Neutrophil (primary cell): ENCODE results near the gene FKBP5.

Experiments used
- H3K27ac ChIP-seq: fragments of 200-600 bp; sonication (generic); 2 replicates; pipeline ENCODE4 v1.5.1; 2016; ENCODE audit warnings: mild to moderate bottlenecking, moderate library complexity
- H3K27me3 ChIP-seq: fragments of 200-600 bp; sonication (generic); 2 replicates; pipeline ENCODE4 v1.6.0; 2016; ENCODE audit warnings: mild to moderate bottlenecking
- H3K36me3 ChIP-seq: fragments of 200-600 bp; sonication (generic); 2 replicates; pipeline ENCODE4 v1.5.1; 2017
- H3K4me1 ChIP-seq, 2 experiments: fragments of 200-600 bp in 1 of 2; sonication (generic) in 1 of 2; 1 replicate in 1 of 2; 2 replicates in 1 of 2; pipeline versions ENCODE4 v1.5.1 to v1.6.1; 2013 to 2016; ENCODE audit warnings: low read depth in 1 of 2, low read length in 1 of 2, mild to moderate bottlenecking in 1 of 2, moderate library complexity in 1 of 2; ENCODE audit not compliant: control insufficient read depth in 1 of 2, insufficient read depth in 1 of 2
- H3K4me3 ChIP-seq, 2 experiments: fragments of 200-600 bp in 1 of 2; sonication (generic) in 1 of 2; 1 replicate in 1 of 2; 2 replicates in 1 of 2; pipeline ENCODE4 v1.5.1; 2013 to 2016; ENCODE audit warnings: low read depth in 1 of 2, low read length in 1 of 2, mild to moderate bottlenecking in 1 of 2, moderate library complexity in 1 of 2
- H3K9me3 ChIP-seq: fragments of 200-600 bp; sonication (generic); 2 replicates; pipeline ENCODE4 v1.5.1; 2016
- CTCF ChIP-seq: fragments of 200-600 bp; sonication (generic); IDR thresholded peaks from 2 replicates; pipeline ENCODE4 v1.5.1; 2016; ENCODE audit warnings: antibody characterized with exemption

FKBP5 gene

GRCh38 chr6:35590622-35591066, 98.1 kb downstream of the FKBP5 start:
- no peak for TF ChIP-seq CTCF
- Histone ChIP-seq H3K27me3 (no peaks in the 10 kb centered on the region), H3K4me1 (peaks cover 41 to 44% of the 10 kb centered on the region in 2 experiments), H3K36me3 (no peaks in the 10 kb centered on the region), H3K9me3 (no peaks in the 10 kb centered on the region), H3K27ac (peak overlapping the region; percentile 54), H3K4me3 (no peak overlapping the region)

- no peaks in the 10 kb centered on the region for H3K27me3 ChIP-seq
- no peaks in the 10 kb centered on the region for H3K9me3 ChIP-seq
- no peak overlapping the region for H3K27ac ChIP-seq
- TF ChIP-seq CTCF = no peak
- no peaks in the 10 kb centered on the region for H3K36me3 ChIP-seq
- peaks cover 46 to 51% of the 10 kb centered on the region in 2 experiments for H3K4me1 ChIP-seq
- no peak overlapping the region for H3K4me3 ChIP-seq
These were observed 98.8 kb downstream of the FKBP5 start for GRCh38 chr6:35589904-35590303.

GRCh38 chr6:35589201-35589739, 99.4 kb downstream of the FKBP5 start:
- H3K4me3 ChIP-seq = no peak overlapping the region
- H3K4me1 ChIP-seq = peaks cover 52 to 58% of the 10 kb centered on the region in 2 experiments
- H3K9me3 ChIP-seq = no peaks in the 10 kb centered on the region
- TF ChIP-seq CTCF = no peak
- no peak overlapping the region for H3K27ac ChIP-seq
- no peaks in the 10 kb centered on the region for H3K36me3 ChIP-seq
- no peaks in the 10 kb centered on the region for H3K27me3 ChIP-seq

- no peaks in the 10 kb centered on the region for H3K9me3 ChIP-seq
- peak overlapping the region; percentile 77 for H3K27ac ChIP-seq
- no peak for TF ChIP-seq CTCF
- no peaks in the 10 kb centered on the region for H3K36me3 ChIP-seq
- H3K4me3 ChIP-seq = no peak overlapping the region
- H3K27me3 ChIP-seq = no peaks in the 10 kb centered on the region
- H3K4me1 ChIP-seq = peaks cover 57 to 59% of the 10 kb centered on the region in 2 experiments
These were observed 101.5 kb downstream of the FKBP5 start for GRCh38 chr6:35587167-35587566.

GRCh38 chr6:35586542-35586941, 102.2 kb downstream of the FKBP5 start:
- no peak for TF ChIP-seq CTCF
- no peak overlapping the region for H3K4me3 ChIP-seq
- H3K36me3 ChIP-seq = peaks cover 5% of the 10 kb centered on the region
- peak overlapping the region; percentile 77 for H3K27ac ChIP-seq
- no peaks in the 10 kb centered on the region for H3K9me3 ChIP-seq
- H3K4me1 ChIP-seq = peaks cover 57% of the 10 kb centered on the region in 2 experiments
- no peaks in the 10 kb centered on the region for H3K27me3 ChIP-seq
